Uterus (tissue), 2 donors: ENCODE measurements around the gene FAM3D.

Experiments used
- CTCF ChIP-seq, 4 experiments: fragments of 200-600 bp in 2 of 4; fragments of 450-650 bp in 2 of 4; sonication (generic) in 2 of 4; IDR thresholded peaks; one replicate each; pipeline ENCODE4 v1.5.1; 2016 to 2019; ENCODE audit warnings: antibody characterized with exemption in 4 of 4, mild to moderate bottlenecking in 2 of 4, moderate library complexity in 1 of 4
- POLR2A ChIP-seq, 2 donors: fragments of 450-650 bp; IDR thresholded peaks; one replicate each; pipeline ENCODE4 v1.6.1; 2016; ENCODE audit warnings: antibody characterized with exemption in 2 of 2, mild to moderate bottlenecking in 1 of 2, moderate library complexity in 1 of 2

GRCh38 chr3:58681863-58682262 is 15.3 kb upstream of the FAM3D start:
- no peak for TF ChIP-seq CTCF (IDR thresholded peaks at IDR 0.05)
- TF ChIP-seq POLR2A (IDR thresholded peaks at IDR 0.05), result no peak
